Mucosa of stomach (tissue), 1 donor: ENCODE data around the gene SGIP1.

Experiments used
- H3K27me3 ChIP-seq: one replicate; pipeline ENCODE4 v1.7.0; 2013; ENCODE audit warnings: mild to moderate bottlenecking, low read length; ENCODE audit not compliant: control insufficient read depth, insufficient read depth
- H3K36me3 ChIP-seq: one replicate; pipeline ENCODE4 v1.7.0; 2013; ENCODE audit warnings: low read length; ENCODE audit not compliant: control insufficient read depth, insufficient read depth
- H3K4me1 ChIP-seq: one replicate; pipeline ENCODE4 v1.7.0; 2013; ENCODE audit warnings: mild to moderate bottlenecking, low read length; ENCODE audit not compliant: control insufficient read depth, insufficient read depth
- H3K4me3 ChIP-seq: one replicate; pipeline ENCODE4 v1.7.0; 2013; ENCODE audit warnings: low read length
- H3K9ac ChIP-seq: one replicate; pipeline ENCODE4 v1.7.0; 2013; ENCODE audit warnings: mild to moderate bottlenecking, low read length, moderate library complexity
- H3K9me3 ChIP-seq: one replicate; pipeline ENCODE4 v1.7.0; 2013; ENCODE audit warnings: mild to moderate bottlenecking, low read length, moderate library complexity; ENCODE audit not compliant: control insufficient read depth
- donor health status: Pancreatic carcinoma.

Gene SGIP1

GRCh38 chr1:66624412-66625060 lies 90.6 kb downstream of the SGIP1 start:
- H3K9me3 ChIP-seq, result no peaks in the 10 kb centered on the region
- H3K27me3 ChIP-seq, result no peaks in the 10 kb centered on the region
- H3K9ac ChIP-seq, result no peak overlapping the region
- H3K4me3 ChIP-seq, result no peak overlapping the region
- no peaks in the 10 kb centered on the region for H3K4me1 ChIP-seq
- H3K36me3 ChIP-seq, result no peaks in the 10 kb centered on the region

GRCh38 chr1:66626261-66626660 lies 92.3 kb downstream of the SGIP1 start:
- no peaks in the 10 kb centered on the region for H3K9me3 ChIP-seq
- H3K9ac ChIP-seq, result no peak overlapping the region
- H3K4me3 ChIP-seq, result no peak overlapping the region

GRCh38 chr1:66628926-66629325 lies 95.0 kb downstream of the SGIP1 start:
- Histone ChIP-seq H3K9ac (no peak overlapping the region), H3K9me3 (no peaks in the 10 kb centered on the region), H3K27me3 (no peaks in the 10 kb centered on the region), H3K36me3 (no peaks in the 10 kb centered on the region), H3K4me3 (no peak overlapping the region), H3K4me1 (no peaks in the 10 kb centered on the region)

More at GRCh38 chr1:66626261-66626660, 92.3 kb downstream of the SGIP1 start:
- Histone ChIP-seq H3K4me1 (no peaks in the 10 kb centered on the region), H3K36me3 (no peaks in the 10 kb centered on the region), H3K27me3 (no peaks in the 10 kb centered on the region)

GRCh38 chr1:66633159-66633558 lies 99.2 kb downstream of the SGIP1 start:
- Histone ChIP-seq H3K9ac (no peak overlapping the region), H3K4me3 (no peak overlapping the region), H3K4me1 (no peaks in the 10 kb centered on the region), H3K9me3 (no peaks in the 10 kb centered on the region), H3K27me3 (no peaks in the 10 kb centered on the region), H3K36me3 (no peaks in the 10 kb centered on the region)

- Histone ChIP-seq H3K9me3 (no peaks in the 10 kb centered on the region), H3K27me3 (no peaks in the 10 kb centered on the region), H3K4me3 (no peak overlapping the region), H3K9ac (no peak overlapping the region), H3K4me1 (no peaks in the 10 kb centered on the region), H3K36me3 (no peaks in the 10 kb centered on the region)
These were observed 103.2 kb downstream of the SGIP1 start for GRCh38 chr1:66637146-66637545.

- Histone ChIP-seq H3K4me3 (no peak overlapping the region), H3K9ac (no peak overlapping the region), H3K27me3 (no peaks in the 10 kb centered on the region), H3K36me3 (no peaks in the 10 kb centered on the region), H3K4me1 (no peaks in the 10 kb centered on the region), H3K9me3 (no peaks in the 10 kb centered on the region)
These were observed 108.0 kb downstream of the SGIP1 start for GRCh38 chr1:66641891-66642473.

- Histone ChIP-seq H3K9ac (no peak overlapping the region), H3K36me3 (no peaks in the 10 kb centered on the region), H3K4me3 (no peak overlapping the region), H3K9me3 (no peaks in the 10 kb centered on the region), H3K27me3 (no peaks in the 10 kb centered on the region), H3K4me1 (no peaks in the 10 kb centered on the region)
These were observed 109.0 kb downstream of the SGIP1 start for GRCh38 chr1:66642992-66643391.

GRCh38 chr1:66644331-66644730 lies 110.4 kb downstream of the SGIP1 start:
- H3K4me1 ChIP-seq, result no peaks in the 10 kb centered on the region
- H3K9me3 ChIP-seq, result no peaks in the 10 kb centered on the region
- H3K4me3 ChIP-seq, result no peak overlapping the region
- no peaks in the 10 kb centered on the region for H3K36me3 ChIP-seq
- H3K9ac ChIP-seq, result no peak overlapping the region
- H3K27me3 ChIP-seq, result no peaks in the 10 kb centered on the region

GRCh38 chr1:66648901-66649595 lies 115.1 kb downstream of the SGIP1 start:
- Histone ChIP-seq H3K27me3 (no peaks in the 10 kb centered on the region), H3K9me3 (no peaks in the 10 kb centered on the region), H3K4me3 (no peak overlapping the region), H3K9ac (no peak overlapping the region), H3K36me3 (no peaks in the 10 kb centered on the region), H3K4me1 (no peaks in the 10 kb centered on the region)

GRCh38 chr1:66652556-66652955 lies 118.6 kb downstream of the SGIP1 start:
- no peaks in the 10 kb centered on the region for H3K4me1 ChIP-seq
- H3K9me3 ChIP-seq, result no peaks in the 10 kb centered on the region
- H3K36me3 ChIP-seq, result no peaks in the 10 kb centered on the region
- H3K27me3 ChIP-seq, result no peaks in the 10 kb centered on the region
- no peak overlapping the region for H3K9ac ChIP-seq
- no peak overlapping the region for H3K4me3 ChIP-seq

GRCh38 chr1:66654643-66655042 lies 120.7 kb downstream of the SGIP1 start:
- no peak overlapping the region for H3K4me3 ChIP-seq
- no peaks in the 10 kb centered on the region for H3K36me3 ChIP-seq
- no peaks in the 10 kb centered on the region for H3K4me1 ChIP-seq
- H3K9me3 ChIP-seq, result no peaks in the 10 kb centered on the region
- H3K9ac ChIP-seq, result no peak overlapping the region
- no peaks in the 10 kb centered on the region for H3K27me3 ChIP-seq

- Histone ChIP-seq H3K36me3 (no peaks in the 10 kb centered on the region), H3K9ac (no peak overlapping the region), H3K4me1 (no peaks in the 10 kb centered on the region), H3K9me3 (no peaks in the 10 kb centered on the region), H3K27me3 (no peaks in the 10 kb centered on the region), H3K4me3 (no peak overlapping the region)
These were observed 137.5 kb downstream of the SGIP1 start for GRCh38 chr1:66671455-66671854.
